ENCODE measurements around the gene LRRFIP1.

Gene LRRFIP1

GRCh38 chr2:237629188-237629534 is 1.8 kb downstream of the LRRFIP1 start:
- Histone ChIP-seq H2AFZ (ENCODE audit: low read length) (no peak overlapping the region), H3K4me2 (ENCODE audit: low read depth, low read length) (no peak overlapping the region), H3K4me3 (ENCODE audit: low read length) (no peak overlapping the region), H3K9me3 (replicated peaks; ENCODE audit: insufficient read depth, low read length) (no peaks in the 10 kb centered on the region), H3K27me3 (replicated peaks; ENCODE audit: insufficient read depth, low read length) (no peaks in the 10 kb centered on the region; the same call in 1 of the 2 replicates), H3K9me2 (replicated peaks; ENCODE audit: insufficient read depth, low read length) (no peaks in the 10 kb centered on the region), H3K9ac (ENCODE audit: low read length) (no peak overlapping the region), H3K36me3 (replicated peaks; ENCODE audit: insufficient read depth, low read length) (no peaks in the 10 kb centered on the region), H4K20me1 (ENCODE audit: insufficient read depth, low read length) (no peaks in the 10 kb centered on the region), H3K79me2 (ENCODE audit: low read length) (no peaks in the 10 kb centered on the region), H3F3A (ENCODE audit: insufficient read depth, low read length) (no peaks in the 10 kb centered on the region), H3K4me1 (ENCODE audit: low read length) (peaks cover 13% of the 10 kb centered on the region), H3K27ac (ENCODE audit: low read length) (no peak overlapping the region)
- TF ChIP-seq, protein P1, sequence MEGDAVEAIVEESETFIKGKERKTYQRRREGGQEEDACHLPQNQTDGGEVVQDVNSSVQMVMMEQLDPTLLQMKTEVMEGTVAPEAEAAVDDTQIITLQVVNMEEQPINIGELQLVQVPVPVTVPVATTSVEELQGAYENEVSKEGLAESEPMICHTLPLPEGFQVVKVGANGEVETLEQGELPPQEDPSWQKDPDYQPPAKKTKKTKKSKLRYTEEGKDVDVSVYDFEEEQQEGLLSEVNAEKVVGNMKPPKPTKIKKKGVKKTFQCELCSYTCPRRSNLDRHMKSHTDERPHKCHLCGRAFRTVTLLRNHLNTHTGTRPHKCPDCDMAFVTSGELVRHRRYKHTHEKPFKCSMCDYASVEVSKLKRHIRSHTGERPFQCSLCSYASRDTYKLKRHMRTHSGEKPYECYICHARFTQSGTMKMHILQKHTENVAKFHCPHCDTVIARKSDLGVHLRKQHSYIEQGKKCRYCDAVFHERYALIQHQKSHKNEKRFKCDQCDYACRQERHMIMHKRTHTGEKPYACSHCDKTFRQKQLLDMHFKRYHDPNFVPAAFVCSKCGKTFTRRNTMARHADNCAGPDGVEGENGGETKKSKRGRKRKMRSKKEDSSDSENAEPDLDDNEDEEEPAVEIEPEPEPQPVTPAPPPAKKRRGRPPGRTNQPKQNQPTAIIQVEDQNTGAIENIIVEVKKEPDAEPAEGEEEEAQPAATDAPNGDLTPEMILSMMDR (IDR thresholded peaks at IDR 0.05; ENCODE audit: low read length): no peak
- TF ChIP-seq EZH2 (optimal IDR thresholded peaks at IDR 0.05; ENCODE audit: low read depth, low read length): no peak
- TF ChIP-seq EZH2phosphoT487 (IDR thresholded peaks at IDR 0.05; ENCODE audit: low read length): no peak
- no peak for DNase-seq

DNA sequence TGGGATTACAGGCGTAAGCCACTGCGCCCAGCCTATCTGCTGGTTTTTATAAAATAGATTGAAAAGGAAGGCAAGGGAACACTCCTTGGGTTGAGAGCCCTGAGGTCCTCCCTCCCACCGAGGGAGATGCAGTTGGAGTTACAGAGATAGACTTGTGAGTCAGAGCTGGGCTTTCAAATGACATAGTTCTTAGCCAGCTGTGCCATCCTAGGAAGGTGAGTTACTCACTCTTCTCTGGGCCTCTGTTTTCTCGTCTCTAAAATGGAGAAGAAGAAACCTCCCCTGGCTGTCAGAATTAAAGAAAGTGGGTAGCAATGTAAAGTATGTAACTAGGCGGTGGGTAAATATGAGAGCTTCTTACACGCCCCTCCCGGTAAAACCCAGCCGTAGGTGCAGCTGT is 2.4 kb downstream of the LRRFIP1 start:
- Histone ChIP-seq H4K20me1 (ENCODE audit: insufficient read depth, low read length) (no peaks in the 10 kb centered on the region), H3K27ac (ENCODE audit: low read length) (no peak overlapping the region), H3K9ac (ENCODE audit: low read length) (no peak overlapping the region), H3K4me2 (ENCODE audit: low read depth, low read length) (no peak overlapping the region), H3K9me3 (replicated peaks; ENCODE audit: insufficient read depth, low read length) (no peaks in the 10 kb centered on the region), H3K4me1 (ENCODE audit: low read length) (peaks cover 13% of the 10 kb centered on the region), H2AFZ (ENCODE audit: low read length) (no peak overlapping the region), H3K4me3 (ENCODE audit: low read length) (no peak overlapping the region), H3K79me2 (ENCODE audit: low read length) (no peaks in the 10 kb centered on the region), H3K9me2 (replicated peaks; ENCODE audit: insufficient read depth, low read length) (no peaks in the 10 kb centered on the region), H3K36me3 (replicated peaks; ENCODE audit: insufficient read depth, low read length) (no peaks in the 10 kb centered on the region), H3K27me3 (replicated peaks; ENCODE audit: insufficient read depth, low read length) (no peaks in the 10 kb centered on the region; the same call in 1 of the 2 replicates), H3F3A (ENCODE audit: insufficient read depth, low read length) (no peaks in the 10 kb centered on the region)
- no peak for TF ChIP-seq EZH2phosphoT487 (IDR thresholded peaks at IDR 0.05; ENCODE audit: low read length)
- no peak for TF ChIP-seq EZH2 (optimal IDR thresholded peaks at IDR 0.05; ENCODE audit: low read depth, low read length)
- TF ChIP-seq, protein P1 (IDR thresholded peaks at IDR 0.05; ENCODE audit: low read length): no peak
- DNase-seq: no peak

DNA sequence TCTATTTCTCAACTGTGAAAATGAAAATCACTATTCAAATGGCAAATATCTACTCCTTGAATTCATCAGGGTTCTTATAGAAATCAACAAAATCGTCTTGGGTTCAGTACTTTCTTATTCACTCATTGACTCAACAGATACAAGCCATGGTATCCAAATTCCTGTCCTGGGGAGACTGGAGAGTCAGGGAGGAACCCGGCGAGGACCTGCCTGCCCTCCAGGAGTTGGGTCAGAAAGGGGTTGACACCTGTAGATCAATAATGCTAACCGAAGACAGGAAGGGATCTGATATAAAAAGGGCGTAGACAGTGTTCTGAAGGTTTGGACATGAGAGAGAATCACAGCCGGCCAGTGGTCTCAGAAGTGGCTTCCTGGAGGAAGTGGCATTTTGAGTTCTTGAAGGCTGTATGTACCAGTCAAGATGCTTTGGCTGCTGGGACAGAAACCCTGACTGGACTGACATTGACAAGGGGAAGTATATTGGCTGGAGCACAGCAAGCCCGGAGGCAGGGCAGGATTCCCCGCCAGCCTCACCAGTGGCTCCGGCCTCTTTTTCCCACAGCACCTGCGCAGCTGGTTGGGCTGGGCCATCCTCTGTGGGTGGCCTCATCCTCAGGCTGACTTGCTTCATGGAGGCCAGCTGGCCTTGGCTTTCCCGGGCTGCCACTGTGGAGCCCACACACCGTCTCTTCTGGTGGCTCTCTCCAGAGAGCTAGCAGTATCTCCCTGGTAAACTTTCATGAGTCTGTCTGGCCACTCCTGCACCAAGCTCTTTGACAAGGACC is 3.0 kb downstream of the LRRFIP1 start:
- no peak overlapping the region for H3K4me3 ChIP-seq (ENCODE audit: low read length)

More for the DNA sequence above, 3.0 kb downstream of the LRRFIP1 start:
- no peaks in the 10 kb centered on the region for H3K9me3 ChIP-seq (replicated peaks; ENCODE audit: insufficient read depth, low read length)
- H3K79me2 ChIP-seq (ENCODE audit: low read length): no peaks in the 10 kb centered on the region
- no peaks in the 10 kb centered on the region for H4K20me1 ChIP-seq (ENCODE audit: insufficient read depth, low read length)
- peaks cover 12% of the 10 kb centered on the region for H3K4me1 ChIP-seq (ENCODE audit: low read length)
- no peaks in the 10 kb centered on the region; the same call in 1 of the 2 replicates for H3K27me3 ChIP-seq (replicated peaks; ENCODE audit: insufficient read depth, low read length)
- H2AFZ ChIP-seq (ENCODE audit: low read length): no peak overlapping the region
- no peak overlapping the region for H3K27ac ChIP-seq (ENCODE audit: low read length)
- no peak for TF ChIP-seq EZH2phosphoT487 (IDR thresholded peaks at IDR 0.05; ENCODE audit: low read length)
- TF ChIP-seq, protein P1 (IDR thresholded peaks at IDR 0.05; ENCODE audit: low read length): no peak
- no peak for TF ChIP-seq EZH2 (optimal IDR thresholded peaks at IDR 0.05; ENCODE audit: low read depth, low read length)
- DNase-seq: no peak
- no peaks in the 10 kb centered on the region for H3K36me3 ChIP-seq (replicated peaks; ENCODE audit: insufficient read depth, low read length)
- no peak overlapping the region for H3K4me2 ChIP-seq (ENCODE audit: low read depth, low read length)
- no peaks in the 10 kb centered on the region for H3F3A ChIP-seq (ENCODE audit: insufficient read depth, low read length)
- no peak overlapping the region for H3K9ac ChIP-seq (ENCODE audit: low read length)
- no peaks in the 10 kb centered on the region for H3K9me2 ChIP-seq (replicated peaks; ENCODE audit: insufficient read depth, low read length)

Data from MM.1S (cell line).